ENCODE data around the gene ZHX3. TPM values are rescaled to one million over a fixed set of nuclear protein-coding genes. Genes with fewer than 3 reads are reported as not detected.

Gene ZHX3
- total RNA-seq, 1 donor from 2014 or later = 11.6 TPM

DNA sequence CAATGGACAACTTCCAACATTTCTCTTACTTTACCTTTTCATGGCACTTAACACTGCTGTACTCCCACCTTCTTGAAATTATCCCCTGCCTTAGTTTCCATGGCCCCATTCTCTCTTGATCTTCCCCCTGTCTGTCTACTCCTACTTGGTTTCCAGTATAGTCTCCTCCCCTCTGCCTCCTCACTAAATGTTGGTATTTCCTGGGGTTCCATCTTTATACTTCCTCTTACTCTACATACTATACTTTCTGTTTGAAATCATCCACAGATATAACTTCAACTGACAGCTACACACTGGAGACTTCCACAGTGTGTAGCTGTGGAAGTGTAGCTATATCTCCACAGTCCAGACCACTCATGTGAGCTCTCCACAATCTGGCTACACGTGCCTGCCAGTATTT is 13.5 kb downstream of the ZHX3 start:
- no peak for DNase-seq (ENCODE audit: low spot score)

DNA sequence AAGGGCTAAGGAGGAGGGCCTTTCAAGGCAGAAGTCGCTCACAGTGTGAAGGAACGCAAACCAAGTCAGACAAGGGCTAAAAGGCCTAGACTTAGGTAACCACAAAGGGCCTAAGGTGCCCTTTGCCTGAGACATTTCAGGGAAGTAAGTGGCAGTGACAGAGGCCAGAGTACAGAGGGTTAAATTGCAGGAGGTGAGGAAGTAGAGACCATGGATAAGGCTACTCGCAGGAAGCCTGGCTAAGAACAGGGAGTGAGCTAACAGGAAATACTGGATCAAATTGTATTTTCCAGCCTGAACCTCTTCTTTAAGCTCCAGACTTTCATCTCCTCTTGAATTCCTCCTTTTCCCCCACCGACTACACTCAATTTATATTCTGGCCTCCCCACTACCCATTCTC is 16.6 kb downstream of the ZHX3 start:
- DNase-seq (ENCODE audit: low spot score) = no peak

DNA sequence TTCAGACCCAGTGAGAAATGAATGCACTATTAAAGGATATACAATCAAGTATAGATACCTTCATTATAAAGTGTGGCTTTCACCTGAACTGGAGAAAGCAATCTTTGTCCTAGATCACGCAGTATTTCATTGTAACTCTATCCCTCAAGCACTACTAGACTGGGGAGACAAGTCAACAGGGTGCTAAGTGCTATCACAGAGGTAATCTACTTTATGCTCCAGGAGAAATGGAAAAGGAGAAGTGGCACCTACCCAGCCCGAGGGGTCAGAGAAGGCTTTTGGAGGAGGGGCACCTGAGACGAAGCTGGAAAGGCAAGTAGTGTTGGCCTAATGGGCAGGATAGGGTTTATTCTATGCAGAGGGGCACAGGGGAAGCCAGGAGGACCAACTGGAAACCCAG is 17.1 kb downstream of the ZHX3 start:
- no peak for DNase-seq (ENCODE audit: low spot score)

DNA sequence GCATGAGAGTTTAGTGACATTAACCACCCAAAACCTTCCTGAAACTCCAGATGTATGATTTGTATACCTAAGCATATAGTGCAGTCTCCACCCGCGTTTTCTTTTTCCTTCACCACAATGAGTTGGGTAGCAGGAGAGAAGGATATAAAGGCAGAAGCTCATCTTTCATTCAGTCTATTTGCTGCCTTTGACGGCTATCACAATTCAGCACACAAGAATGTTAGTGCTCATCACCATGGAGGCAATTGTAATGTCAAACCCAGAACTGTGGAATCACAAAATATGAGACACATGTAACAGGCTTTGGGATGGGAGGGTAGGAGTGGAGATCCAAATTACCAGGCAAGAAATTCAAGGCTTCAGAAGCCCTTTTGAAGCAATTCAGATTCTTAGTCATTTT is 17.6 kb downstream of the ZHX3 start:
- DNase-seq (ENCODE audit: low spot score) = no peak

DNA sequence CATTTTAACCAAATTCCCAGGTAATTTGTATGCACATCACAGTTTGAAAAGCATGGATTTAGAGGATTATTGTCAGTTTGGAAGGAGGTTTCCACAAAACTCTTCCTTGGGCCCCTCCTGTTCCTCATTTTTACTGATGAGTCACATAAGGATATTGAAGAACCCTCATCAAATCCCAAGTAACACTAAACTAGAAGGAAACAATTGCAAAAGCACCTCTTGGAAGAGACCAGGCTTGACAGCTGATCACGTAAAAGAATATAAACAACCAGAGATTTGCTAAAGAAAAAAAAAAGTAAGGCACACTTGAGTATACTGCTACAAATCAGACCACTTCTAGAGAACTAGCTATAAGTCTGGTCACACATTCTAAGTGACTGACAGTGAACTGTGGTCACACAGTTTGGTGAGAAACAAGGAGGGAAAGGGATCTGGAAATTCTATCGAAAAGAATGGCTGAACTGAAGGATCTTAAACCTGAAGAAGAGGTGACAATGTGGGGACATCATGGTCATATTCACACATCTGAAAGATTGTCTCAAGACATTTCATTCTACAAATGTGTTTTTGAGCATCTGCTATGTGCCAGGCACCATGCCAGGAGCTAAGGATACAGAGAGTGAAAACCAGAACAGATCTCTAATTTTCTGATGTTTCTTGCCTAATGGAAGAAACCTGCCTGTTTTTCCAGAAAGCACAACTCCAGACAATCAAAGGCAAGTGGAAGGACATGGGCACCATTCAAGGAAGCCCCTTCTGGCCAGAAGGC is 24.1 kb downstream of the ZHX3 start:
- DNase-seq (ENCODE audit: low spot score) = no peak

DNA sequence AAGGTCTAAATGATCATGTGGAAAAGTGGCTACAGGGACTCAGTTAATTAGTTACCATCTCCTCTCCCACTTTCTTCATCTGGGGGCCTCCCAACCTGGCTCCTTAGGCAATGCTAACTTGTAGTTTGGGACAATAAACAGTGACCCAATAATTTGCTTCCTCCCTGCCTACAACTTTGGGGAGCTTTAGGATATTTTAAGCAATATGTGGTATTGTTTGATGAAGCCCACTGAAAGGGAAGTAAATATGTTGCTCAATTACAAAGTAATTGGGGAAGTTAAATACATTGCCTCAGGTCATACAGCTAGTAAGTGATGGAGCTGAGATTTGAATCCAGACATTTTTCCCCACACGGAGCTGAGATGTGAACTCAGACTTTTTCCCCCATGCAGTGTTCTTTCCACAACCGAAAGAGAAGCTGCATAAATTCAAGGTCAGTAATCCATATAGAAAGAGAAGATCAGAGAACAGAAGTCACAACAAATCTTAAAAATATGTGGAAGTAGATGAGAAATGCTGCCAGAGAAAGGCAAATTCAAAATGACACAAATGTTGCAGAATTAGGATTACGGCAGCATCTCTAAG is 26.6 kb downstream of the ZHX3 start:
- DNase-seq (ENCODE audit: low spot score) = no peak

GRCh38 chr20:41287327-41287726 is 30.2 kb downstream of the ZHX3 start:
- no peak for DNase-seq (ENCODE audit: low spot score)

- DNase-seq (ENCODE audit: low spot score) = no peak
These were observed 31.2 kb downstream of the ZHX3 start for GRCh38 chr20:41286240-41286851.

- no peak for DNase-seq (ENCODE audit: low spot score)
These were observed 37.8 kb downstream of the ZHX3 start for GRCh38 chr20:41279546-41280225.

DNA sequence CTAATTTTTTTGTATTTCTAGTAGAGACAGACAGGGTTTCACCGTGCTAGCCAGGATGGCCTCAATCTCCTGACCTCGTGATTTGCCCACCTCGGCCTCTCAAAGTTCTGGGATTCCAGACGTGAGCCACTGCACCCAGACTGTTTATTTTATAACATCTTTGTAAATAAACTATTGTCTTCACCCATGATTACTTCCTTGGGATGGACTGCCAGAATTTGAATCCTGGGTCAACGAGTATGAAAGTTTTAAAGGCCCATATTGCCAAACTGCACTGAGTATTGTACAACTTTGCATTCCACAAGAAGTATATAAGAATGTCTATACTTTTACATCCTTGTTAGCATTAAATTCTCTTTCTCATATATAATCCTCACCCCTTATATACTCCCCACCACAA is 38.6 kb downstream of the ZHX3 start:
- no peak for DNase-seq (ENCODE audit: low spot score)

DNA sequence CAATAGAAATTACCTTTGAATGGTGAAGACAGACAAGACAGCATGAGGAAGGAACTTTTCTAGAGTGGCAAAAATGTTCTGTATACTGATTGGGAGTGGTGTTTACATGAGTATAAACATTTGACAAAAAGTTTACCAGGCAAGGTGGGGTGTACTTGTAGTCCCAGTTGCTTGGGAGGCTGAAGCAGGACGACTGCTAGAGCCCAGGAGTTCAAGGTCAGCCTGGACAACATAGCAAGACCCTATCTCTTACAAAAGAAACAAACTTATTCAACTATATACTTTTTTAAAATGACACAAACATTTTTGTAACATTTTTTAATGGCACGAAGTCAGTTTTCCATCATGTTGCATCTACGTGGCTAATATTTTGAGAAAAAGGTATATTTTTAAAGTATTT is 40.5 kb downstream of the ZHX3 start:
- DNase-seq (ENCODE audit: low spot score) = no peak

GRCh38 chr20:41276317-41276751 is 41.2 kb downstream of the ZHX3 start:
- peak; percentile 22 for DNase-seq (ENCODE audit: low spot score)

- DNase-seq (ENCODE audit: low spot score) = no peak
These were observed 42.2 kb downstream of the ZHX3 start for GRCh38 chr20:41275301-41275731.

DNA sequence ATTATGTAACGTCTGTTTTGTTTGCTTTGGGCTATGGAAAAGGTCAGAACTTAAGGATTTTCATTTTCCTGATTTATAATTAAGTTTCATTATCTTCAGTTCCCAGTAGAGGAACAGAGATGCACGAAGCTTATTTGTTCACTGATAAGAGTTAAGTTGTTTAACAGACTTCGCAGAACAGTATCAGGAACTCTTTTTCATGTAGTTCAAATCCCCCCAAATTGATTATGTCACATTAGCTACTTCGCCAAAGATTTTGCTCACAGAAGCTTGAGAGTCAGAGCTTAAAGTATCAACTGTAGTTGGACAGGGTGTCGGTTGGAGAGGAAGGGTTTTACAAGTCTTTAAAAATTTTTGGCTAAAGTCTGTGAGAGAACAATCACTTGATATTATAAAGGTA is 43.4 kb downstream of the ZHX3 start:
- no peak for DNase-seq (ENCODE audit: low spot score)

DNA sequence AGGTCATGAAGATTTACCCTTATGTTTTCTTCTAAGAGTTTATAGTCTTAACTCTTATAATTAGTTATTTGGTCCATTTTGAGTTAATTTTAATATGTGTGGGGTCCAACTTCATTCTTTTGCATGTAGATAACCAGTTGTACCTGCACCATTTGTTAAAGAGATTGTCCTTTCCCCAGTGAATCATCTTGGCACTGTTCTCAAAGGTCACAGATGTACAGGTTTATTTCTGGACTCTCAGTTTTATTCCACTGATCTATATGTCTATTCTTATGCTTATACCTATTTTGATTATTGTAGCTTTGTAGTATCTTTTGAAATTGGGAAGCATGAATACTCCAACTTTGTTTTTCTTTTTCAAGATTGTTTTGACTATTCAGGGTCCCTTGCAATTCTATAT is 44.1 kb downstream of the ZHX3 start:
- no peak for DNase-seq (ENCODE audit: low spot score)

DNA sequence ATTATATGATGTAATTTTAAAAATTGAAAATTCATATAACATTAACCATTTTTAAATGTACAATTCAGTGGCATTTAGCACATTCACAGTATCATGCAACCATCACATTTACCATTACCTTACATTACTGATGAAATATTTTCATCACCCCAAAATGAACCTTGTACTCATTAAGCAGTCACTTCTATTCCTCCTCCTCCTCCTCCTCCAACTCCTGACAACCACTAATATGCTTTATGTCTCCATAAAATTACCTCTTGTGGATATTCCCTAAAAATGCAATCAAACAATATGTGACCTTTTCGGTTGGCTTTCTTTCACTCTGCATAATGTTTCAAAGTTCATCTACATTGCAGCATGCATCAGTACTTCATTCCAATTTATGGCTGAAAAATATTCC is 45.2 kb downstream of the ZHX3 start:
- no peak for DNase-seq (ENCODE audit: low spot score)

DNA sequence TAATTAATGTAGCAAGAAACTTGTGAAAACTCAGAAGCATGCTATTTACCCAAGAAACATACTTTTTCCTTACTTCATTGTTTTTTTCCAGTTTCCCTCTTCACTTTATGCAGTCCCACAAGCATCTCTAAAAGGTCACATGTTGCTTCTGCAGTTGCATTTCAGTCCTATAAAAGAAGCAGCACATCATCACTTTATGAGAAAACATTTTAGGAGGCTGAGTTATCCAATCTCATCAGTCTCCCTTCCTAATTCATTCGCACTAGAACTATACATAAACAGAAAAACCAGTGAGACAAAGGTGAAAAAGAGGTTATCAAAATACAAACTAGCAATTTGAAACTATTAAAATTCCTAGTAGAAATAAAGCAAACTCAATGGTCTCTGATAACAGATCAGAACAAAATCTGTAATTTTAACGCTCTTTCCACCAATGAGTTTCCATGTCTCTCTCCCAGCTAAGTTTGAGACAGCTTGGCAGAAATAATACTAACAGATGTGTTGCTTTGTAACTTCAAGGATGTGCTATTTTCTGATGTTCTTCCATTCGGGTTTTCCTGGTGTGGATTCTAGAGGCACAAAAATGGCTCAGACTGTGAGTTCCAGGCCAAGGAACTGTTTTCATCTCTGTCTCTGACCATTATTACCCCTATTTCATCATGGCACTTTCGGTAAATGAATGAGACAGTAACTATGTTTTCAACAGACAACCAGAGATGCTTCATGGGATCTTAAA is 48.4 kb downstream of the ZHX3 start:
- no peak for DNase-seq (ENCODE audit: low spot score)

DNA sequence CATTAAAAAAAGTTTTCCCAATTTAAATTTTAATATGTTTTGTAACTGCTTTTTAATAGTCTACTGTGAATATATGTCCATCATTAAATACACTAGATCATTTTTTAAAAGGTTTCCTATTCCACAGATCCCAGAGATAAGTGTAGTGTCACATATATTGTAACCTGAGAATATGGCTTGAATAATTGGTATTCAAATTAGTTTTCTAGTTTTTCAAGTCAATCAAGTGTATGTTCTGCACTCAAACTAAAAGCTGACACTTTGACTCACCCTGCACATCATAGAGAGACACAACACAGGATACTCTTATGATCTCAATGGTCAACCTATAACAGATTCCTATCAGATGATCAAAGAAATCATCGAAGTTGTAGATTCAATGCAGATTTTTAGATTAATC is 49.1 kb downstream of the ZHX3 start:
- DNase-seq (ENCODE audit: low spot score) = no peak

DNA sequence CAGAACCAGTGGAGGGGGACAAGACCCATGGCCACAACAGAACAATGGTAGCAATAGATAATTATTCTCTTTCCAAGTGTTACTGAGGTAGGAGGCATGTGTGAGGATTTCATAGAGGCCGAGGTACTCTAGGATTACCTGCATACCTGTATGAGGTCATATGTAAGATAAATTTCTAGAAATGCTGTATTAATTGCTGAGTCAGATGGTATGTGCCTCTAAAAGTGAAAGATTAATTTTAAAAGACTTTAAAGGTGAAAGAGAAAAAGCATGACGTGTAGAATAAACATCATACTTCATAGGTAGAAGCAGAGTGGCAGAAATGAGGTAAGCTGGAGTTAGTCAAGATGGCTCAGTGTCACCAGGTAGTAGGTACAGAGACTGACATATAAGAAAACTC is 51.6 kb downstream of the ZHX3 start:
- DNase-seq (ENCODE audit: low spot score) = no peak

GRCh38 chr20:41264819-41265218 is 52.7 kb downstream of the ZHX3 start:
- DNase-seq (ENCODE audit: low spot score) = no peak

- DNase-seq (ENCODE audit: low spot score) = no peak
These were observed 55.5 kb downstream of the ZHX3 start for GRCh38 chr20:41261790-41262717.
